Measurements from ENCODE around the gene DVL1. TPM values are rescaled to one million over a fixed set of nuclear protein-coding genes. Genes with fewer than 3 reads are reported as not detected.

Gene DVL1
- total and polyA plus RNA-seq, 2 of the 13 experiments (the other 11 are each of a cell fraction or from before 2014, with no cell fraction given): 30.8 to 60.4 TPM

- TF ChIP-seq MIER2 (CRISPR knock-in tag; IDR thresholded peaks at IDR 0.05) (no peak), RXRA (CRISPR knock-in tag; IDR thresholded peaks at IDR 0.05) (peak; percentile 95), ZNF501 (CRISPR knock-in tag; IDR thresholded peaks at IDR 0.05) (peak; percentile 42; the same call in 1 of the 2 replicates), ARID2 (CRISPR knock-in tag; IDR thresholded peaks at IDR 0.05; ENCODE audit: borderline replicate concordance) (no peak), RXRB (CRISPR knock-in tag; IDR thresholded peaks at IDR 0.05; ENCODE audit: borderline replicate concordance) (peak; percentile 79), ZNF513 (CRISPR knock-in tag; conservative IDR thresholded peaks at IDR 0.05) (no peak), IRF2 (CRISPR knock-in tag; IDR thresholded peaks at IDR 0.05) (peak; percentile 34; the same call in 1 of the 2 replicates), NRL (CRISPR knock-in tag; IDR thresholded peaks at IDR 0.05; ENCODE audit: borderline replicate concordance) (no peak), ZNF142 (CRISPR knock-in tag; IDR thresholded peaks at IDR 0.05) (peak; percentile 74), ZNF607 (CRISPR knock-in tag; IDR thresholded peaks at IDR 0.05; ENCODE audit: borderline replicate concordance) (peak; percentile 83), ZBTB33 (CRISPR knock-in tag; IDR thresholded peaks at IDR 0.05) (no peak), RCOR2 (CRISPR knock-in tag; IDR thresholded peaks at IDR 0.05) (0 out of 2 replicates have a peak, but pooled peaks have one; percentile 14), ZNF687 (CRISPR knock-in tag; IDR thresholded peaks at IDR 0.05) (peak; percentile 92)
These were observed 10.6 kb upstream of the DVL1 start (continued) for GRCh38 chr1:1359664-1360468.

All from HepG2 (cell line).